Epithelial cell of prostate (primary cell): ENCODE measurements around the gene HSF5.

ENCODE experiments used
- DNase-seq: peaks from one replicate; pipeline ENCODE4 v3.0.0-alpha.2; 2011; ENCODE audit warnings: low read depth, low spot score
- H3K27ac ChIP-seq: fragments of 450-650 bp; 2 replicates; pipeline ENCODE4 v1.5.1; 2017; ENCODE audit warnings: mild to moderate bottlenecking

HSF5 gene

GRCh38 chr17:58375811-58376210 is 112.4 kb downstream of the HSF5 start:
- H3K27ac ChIP-seq = no peak overlapping the region
- no peak for DNase-seq

DNA sequence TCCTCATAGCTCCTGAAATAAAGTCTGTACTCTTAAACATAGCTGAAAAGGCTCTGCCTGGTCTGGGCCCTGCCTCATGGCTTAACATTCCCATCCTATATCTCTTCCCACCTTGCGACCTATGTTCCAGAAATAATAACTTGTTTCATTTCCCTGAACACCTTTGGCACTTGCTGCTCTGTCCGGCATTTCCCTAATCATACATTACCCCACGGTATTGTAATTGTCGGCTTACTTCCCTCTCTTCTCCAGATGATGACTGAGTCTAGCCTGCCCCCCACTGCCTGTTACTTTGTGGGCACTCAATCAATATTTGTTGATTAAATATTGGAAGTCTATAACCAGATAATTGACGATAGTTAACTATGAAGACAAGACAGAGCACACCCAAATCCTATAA is 113.0 kb downstream of the HSF5 start:
- no peak for DNase-seq
- H3K27ac ChIP-seq = no peak overlapping the region

DNA sequence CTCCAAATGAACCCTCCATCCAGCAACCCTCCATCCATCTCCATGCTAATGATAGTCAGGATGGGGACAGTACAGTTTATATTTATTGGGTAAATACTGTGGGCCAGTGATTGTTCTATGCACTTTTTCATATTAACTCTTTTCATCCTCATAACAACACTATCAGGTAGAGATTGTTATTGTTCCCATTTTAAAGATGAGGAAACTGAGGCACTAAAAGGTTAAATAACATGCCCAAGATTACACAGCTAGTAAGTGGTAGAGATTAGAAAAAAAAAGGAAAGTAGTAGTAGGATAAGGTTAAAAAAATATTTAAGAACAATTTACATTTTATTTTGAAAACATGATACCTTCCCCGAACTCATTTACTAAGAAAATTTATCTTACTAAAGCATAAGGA is 114.3 kb downstream of the HSF5 start:
- no peak overlapping the region for H3K27ac ChIP-seq
- no peak for DNase-seq

GRCh38 chr17:58373003-58373402 is 115.2 kb downstream of the HSF5 start:
- no peak for DNase-seq
- H3K27ac ChIP-seq = no peak overlapping the region

DNA sequence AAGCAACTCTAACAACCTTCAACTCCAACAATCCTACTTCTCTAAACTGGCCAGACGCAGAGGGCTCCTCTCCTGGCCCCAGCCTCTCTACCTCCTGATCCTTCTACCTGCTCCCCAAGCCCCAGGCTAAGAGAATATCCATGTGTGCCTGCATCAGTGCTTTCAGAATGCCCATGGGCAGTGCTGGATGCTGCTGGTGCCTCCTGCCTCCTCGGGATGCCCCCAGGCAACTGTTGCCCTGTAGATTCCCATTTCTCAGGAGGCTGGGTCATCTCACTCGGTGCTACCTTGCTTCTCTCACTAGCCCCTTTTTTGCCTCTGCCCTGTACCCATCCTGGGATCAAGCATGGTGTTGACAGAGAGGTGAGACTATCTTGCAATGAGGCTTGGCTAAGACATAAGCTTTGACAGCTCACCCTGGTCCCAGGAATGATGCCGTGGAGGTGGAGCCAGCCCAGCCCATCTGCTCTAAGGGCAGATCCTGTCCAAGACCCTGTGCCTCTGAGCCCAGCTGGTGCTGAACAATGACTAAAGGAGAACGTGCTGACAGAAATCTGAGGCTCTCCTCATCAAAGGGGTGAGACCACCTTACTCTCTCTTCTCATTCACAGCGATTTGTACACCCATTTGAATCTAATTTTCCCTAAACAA is 116.8 kb downstream of the HSF5 start:
- no peak overlapping the region for H3K27ac ChIP-seq
- DNase-seq = no peak

DNA sequence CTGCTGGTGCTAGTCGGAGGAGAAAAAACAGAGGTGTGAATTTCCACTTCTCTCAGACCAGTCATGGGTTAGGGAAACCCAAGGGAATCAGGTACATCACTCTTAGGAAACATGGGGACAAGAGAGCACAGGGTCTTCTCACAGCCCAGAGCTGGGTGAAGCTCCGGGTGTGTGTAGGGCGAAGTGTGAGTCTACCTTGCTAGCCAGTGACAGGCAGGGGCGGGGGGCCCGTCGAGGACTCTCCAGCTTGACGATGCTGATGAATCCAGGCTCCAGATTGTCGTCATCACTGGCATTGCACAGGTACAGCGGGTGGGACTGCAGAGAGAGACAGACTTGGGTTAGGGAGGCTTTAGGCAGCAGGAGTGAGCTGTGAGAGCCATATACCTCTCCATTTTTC is 117.5 kb downstream of the HSF5 start:
- no peak for DNase-seq
- H3K27ac ChIP-seq = no peak overlapping the region

DNA sequence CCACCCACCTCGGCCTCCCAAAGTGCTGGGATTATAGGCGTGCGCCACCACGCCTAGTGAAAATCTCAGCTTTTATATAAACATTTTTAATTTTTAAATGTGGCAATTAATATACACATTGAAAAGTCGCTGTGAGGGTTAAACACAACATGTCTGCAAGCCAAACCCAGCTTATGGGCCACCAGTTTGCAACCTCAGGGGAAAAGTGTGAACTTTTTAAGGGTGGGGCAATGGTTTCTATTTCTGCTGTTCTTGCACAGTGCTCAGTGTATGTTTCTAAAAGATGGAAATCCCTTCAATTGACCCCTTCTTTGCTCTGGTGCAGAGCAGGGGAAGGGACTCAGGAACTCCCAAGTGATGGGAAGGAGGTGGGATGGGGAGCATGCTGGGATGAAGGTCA is 117.9 kb downstream of the HSF5 start:
- no peak for DNase-seq
- H3K27ac ChIP-seq = no peak overlapping the region
